SK-N-SH (cell line): Measurements from ENCODE around the gene ZSCAN9. TPM values are rescaled to one million over a fixed set of nuclear protein-coding genes. Genes with fewer than 3 reads are reported as not detected.

Experiments used
- CTCF ChIA-PET: fragments of 300-600, 350-600 bp; formaldehyde crosslinking; extraction: SDS; loops from one replicate; lab custom pipeline; 2021; lab: Yijun Ruan, JAX
- POLR2A ChIA-PET: fragments of 350-600 bp; sonication (Branson Sonifier 250); formaldehyde crosslinking; extraction: SDS; loops from one replicate; lab custom pipeline; 2020; ENCODE audit warnings: antibody characterized with exemption, inconsistent platforms; lab: Yijun Ruan, JAX
- DNase-seq: peaks from one replicate; pipeline ENCODE4 v3.0.0; 2012
- H2AFZ ChIP-seq: fragments of 200-600 bp; sonication (generic); 2 replicates; pipeline ENCODE4 v1.8.1; 2016; ENCODE audit warnings: antibody characterized with exemption, mild to moderate bottlenecking, low read depth
- H3F3A ChIP-seq: fragments of 200-600 bp; sonication (generic); replicated peaks from 2 replicates; pipeline ENCODE3; 2016; ENCODE audit warnings: antibody characterized with exemption, mild to moderate bottlenecking; ENCODE audit not compliant: insufficient read depth
- H3K27ac ChIP-seq, 2 experiments: fragments of 200-500 bp in 1 of 2; fragments of 200-600 bp in 1 of 2; sonication (Bioruptor generic) in 1 of 2; sonication (generic), shearing (Covaris generic) in 1 of 2; 2 replicates each; pipeline versions ENCODE4 v1.5.1 to v1.6.1; 2014 to 2016; ENCODE audit warnings: low read depth in 2 of 2, inconsistent platforms in 1 of 2, low read length in 1 of 2, mild to moderate bottlenecking in 1 of 2, mixed read lengths in 1 of 2
- H3K27me3 ChIP-seq: fragments of 200-600 bp; sonication (generic), shearing (Covaris generic); 2 replicates; pipeline ENCODE4 v1.6.1; 2016; ENCODE audit warnings: mixed run types; ENCODE audit not compliant: insufficient read depth
- H3K36me3 ChIP-seq, 2 experiments: fragments of 200-500 bp in 1 of 2; fragments of 200-600 bp in 1 of 2; sonication (Bioruptor generic) in 1 of 2; sonication (generic) in 1 of 2; replicated peaks in 1 of 2; 2 replicates each; pipeline versions ENCODE3 to v1.5.1; 2014 to 2016; ENCODE audit warnings: low read length in 1 of 2, mild to moderate bottlenecking in 1 of 2; ENCODE audit not compliant: insufficient read depth in 2 of 2, control insufficient read depth in 1 of 2
- H3K4me1 ChIP-seq, 2 experiments: fragments of 200-500 bp in 1 of 2; fragments of 200-600 bp in 1 of 2; sonication (Bioruptor generic) in 1 of 2; sonication (generic), shearing (Covaris generic) in 1 of 2; 2 replicates each; pipeline versions ENCODE4 v1.5.1 to v1.6.1; 2014 to 2016; ENCODE audit warnings: low read depth in 1 of 2, low read length in 1 of 2, mixed run types in 1 of 2; ENCODE audit not compliant: insufficient read depth in 2 of 2, control insufficient read depth in 1 of 2
- H3K4me2 ChIP-seq: fragments of 200-600 bp; sonication (generic), shearing (Covaris generic); 2 replicates; pipeline ENCODE4 v1.6.1; 2017; ENCODE audit warnings: mixed run types
- H3K4me3 ChIP-seq, 2 experiments: fragments of 200-500 bp in 1 of 2; fragments of 200-600 bp in 1 of 2; sonication (Bioruptor generic) in 1 of 2; sonication (generic), shearing (Covaris generic) in 1 of 2; 2 replicates each; pipeline versions ENCODE4 v1.5.1 to v1.8.1; 2014 to 2016; ENCODE audit warnings: low read depth in 2 of 2, inconsistent platforms in 1 of 2, low read length in 1 of 2, mild to moderate bottlenecking in 1 of 2, mixed read lengths in 1 of 2, moderate library complexity in 1 of 2
- H3K79me2 ChIP-seq: fragments of 200-600 bp; sonication (generic); 2 replicates; pipeline ENCODE4 v1.8.1; 2017; ENCODE audit warnings: mild to moderate bottlenecking; ENCODE audit not compliant: insufficient read depth
- H3K9ac ChIP-seq: fragments of 200-600 bp; sonication (generic); 2 replicates; pipeline ENCODE4 v1.6.1; 2017; ENCODE audit warnings: mixed run types
- H3K9me2 ChIP-seq: fragments of 200-600 bp; sonication (generic); 2 replicates; pipeline ENCODE4 v1.6.1; 2017; ENCODE audit warnings: mixed run types
- H3K9me3 ChIP-seq: fragments of 200-600 bp; sonication (generic); 2 replicates; pipeline ENCODE4 v1.6.1; 2017; ENCODE audit warnings: mixed run types, mild to moderate bottlenecking, moderate library complexity
- H4K20me1 ChIP-seq: fragments of 200-600 bp; sonication (generic); 2 replicates; pipeline ENCODE4 v1.6.1; 2017; ENCODE audit warnings: mild to moderate bottlenecking, mixed run types; ENCODE audit not compliant: insufficient read depth
- CHD2 ChIP-seq: fragments of 150-350 bp; IDR thresholded peaks from 2 replicates; pipeline ENCODE4 v1.6.1; 2018; ENCODE audit warnings: low read length; ENCODE audit not compliant: partially characterized antibody
- ELF1 ChIP-seq: IDR thresholded peaks from 2 replicates; pipeline ENCODE4 v1.4.0; 2012
- FOXJ3 ChIP-seq: sonication (generic); formaldehyde crosslinking; IDR thresholded peaks from 2 replicates; pipeline ENCODE4 v1.5.1; 2020; ENCODE audit warnings: mild to moderate bottlenecking, missing genetic modification reagents
- GABPA ChIP-seq: IDR thresholded peaks from 2 replicates; pipeline ENCODE4 v1.4.0; 2012; ENCODE audit warnings: low read depth, mild to moderate bottlenecking
- MXI1 ChIP-seq: IDR thresholded peaks from 2 replicates; pipeline ENCODE4 v1.6.1; 2012; ENCODE audit warnings: mild to moderate bottlenecking, low read depth, low read length, improper control_type of control experiment
- NFIC ChIP-seq: IDR thresholded peaks from 2 replicates; pipeline ENCODE4 v1.4.0; 2012; ENCODE audit warnings: borderline replicate concordance
- POLR2AphosphoS5 ChIP-seq: IDR thresholded peaks from 2 replicates; pipeline ENCODE4 v1.6.1; 2012; ENCODE audit warnings: low read depth, low read length
- RCOR1 ChIP-seq: fragments of 150-350 bp; IDR thresholded peaks from 2 replicates; pipeline ENCODE4 v1.6.1; 2017; ENCODE audit warnings: antibody characterized with exemption, low read length
- SIN3A ChIP-seq: IDR thresholded peaks from 2 replicates; pipeline ENCODE4 v1.6.1; 2012; ENCODE audit warnings: low read depth, mild to moderate bottlenecking, low read length, moderate library complexity, borderline replicate concordance
- SMC3 ChIP-seq: IDR thresholded peaks from 2 replicates; pipeline ENCODE4 v1.6.1; 2012; ENCODE audit warnings: low read depth, low read length, improper control_type of control experiment
- TAF1 ChIP-seq: IDR thresholded peaks from 2 replicates; pipeline ENCODE4 v1.6.1; 2012; ENCODE audit warnings: low read depth, mild to moderate bottlenecking, low read length, moderate library complexity, borderline replicate concordance
- WGBS: methylation state at CpG from one replicate; pipeline ENCODE4 v1.1.6; 2017; ENCODE audit warnings: low lambda C conversion rate; 5-methylcytosine and 5-hydroxymethylcytosine counted together
- polyA plus RNA-seq, 3 experiments: library from polyadenylated mRNA; depleted of rRNA; stranded (reverse); fragments of >200 nt; gene quantifications; 2 replicates each; pipeline ENCODE4 v1.2.3, GENCODE V29; 2012
- TF ChIP-seq, protein P1 (sequence below): IDR thresholded peaks from 2 replicates; pipeline ENCODE4; 2012
- TF ChIP-seq, protein P2 (sequence below): IDR thresholded peaks from 2 replicates; pipeline ENCODE4 v1.4.0; 2012; ENCODE audit warnings: low read depth
- TF ChIP-seq, protein P3 (sequence below): IDR thresholded peaks from 2 replicates; pipeline ENCODE4 v1.4.0; 2012; ENCODE audit warnings: low read depth, borderline replicate concordance
- TF ChIP-seq, protein P4 (sequence below): fragments of 150-350 bp; IDR thresholded peaks from 2 replicates; pipeline ENCODE4 v1.6.1; 2017; ENCODE audit warnings: antibody characterized with exemption, low read length, low read depth, borderline replicate concordance
- TF ChIP-seq, protein P5 (sequence below): IDR thresholded peaks from 2 replicates; pipeline ENCODE4 v1.6.1; 2012; ENCODE audit warnings: mild to moderate bottlenecking, low read depth, low read length, moderate library complexity

ZSCAN9 gene
- polyA plus RNA-seq, 1 of the 3 experiments (the other 2 are of a cell fraction) = 13.7 TPM

DNA sequence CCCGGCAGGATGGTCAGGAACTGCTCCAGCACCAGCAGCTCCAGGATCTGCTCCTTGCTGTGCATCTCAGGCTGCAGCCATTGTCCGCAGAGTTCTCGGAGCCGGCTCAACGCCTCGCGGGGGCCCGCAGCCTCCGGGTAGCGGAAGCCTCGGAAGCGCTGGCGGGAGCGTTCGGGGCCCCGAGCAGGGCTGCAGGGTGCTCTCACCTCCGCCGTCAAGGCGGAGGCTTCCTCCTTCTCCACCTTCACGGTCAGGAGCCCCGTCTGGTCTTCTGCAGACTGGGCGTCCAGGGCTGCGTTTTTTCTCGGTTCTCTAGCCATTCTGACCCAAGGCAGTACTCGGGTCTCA lies 26.6 kb downstream of the ZSCAN9 start (continued):
- TF ChIP-seq, protein P1, sequence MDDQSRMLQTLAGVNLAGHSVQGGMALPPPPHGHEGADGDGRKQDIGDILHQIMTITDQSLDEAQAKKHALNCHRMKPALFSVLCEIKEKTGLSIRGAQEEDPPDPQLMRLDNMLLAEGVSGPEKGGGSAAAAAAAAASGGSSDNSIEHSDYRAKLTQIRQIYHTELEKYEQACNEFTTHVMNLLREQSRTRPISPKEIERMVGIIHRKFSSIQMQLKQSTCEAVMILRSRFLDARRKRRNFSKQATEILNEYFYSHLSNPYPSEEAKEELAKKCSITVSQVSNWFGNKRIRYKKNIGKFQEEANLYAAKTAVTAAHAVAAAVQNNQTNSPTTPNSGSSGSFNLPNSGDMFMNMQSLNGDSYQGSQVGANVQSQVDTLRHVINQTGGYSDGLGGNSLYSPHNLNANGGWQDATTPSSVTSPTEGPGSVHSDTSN = no peak
- TF ChIP-seq, protein P2, sequence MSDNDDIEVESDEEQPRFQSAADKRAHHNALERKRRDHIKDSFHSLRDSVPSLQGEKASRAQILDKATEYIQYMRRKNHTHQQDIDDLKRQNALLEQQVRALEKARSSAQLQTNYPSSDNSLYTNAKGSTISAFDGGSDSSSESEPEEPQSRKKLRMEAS = no peak
- TF ChIP-seq, all 33 proteins: peak for 0

DNA sequence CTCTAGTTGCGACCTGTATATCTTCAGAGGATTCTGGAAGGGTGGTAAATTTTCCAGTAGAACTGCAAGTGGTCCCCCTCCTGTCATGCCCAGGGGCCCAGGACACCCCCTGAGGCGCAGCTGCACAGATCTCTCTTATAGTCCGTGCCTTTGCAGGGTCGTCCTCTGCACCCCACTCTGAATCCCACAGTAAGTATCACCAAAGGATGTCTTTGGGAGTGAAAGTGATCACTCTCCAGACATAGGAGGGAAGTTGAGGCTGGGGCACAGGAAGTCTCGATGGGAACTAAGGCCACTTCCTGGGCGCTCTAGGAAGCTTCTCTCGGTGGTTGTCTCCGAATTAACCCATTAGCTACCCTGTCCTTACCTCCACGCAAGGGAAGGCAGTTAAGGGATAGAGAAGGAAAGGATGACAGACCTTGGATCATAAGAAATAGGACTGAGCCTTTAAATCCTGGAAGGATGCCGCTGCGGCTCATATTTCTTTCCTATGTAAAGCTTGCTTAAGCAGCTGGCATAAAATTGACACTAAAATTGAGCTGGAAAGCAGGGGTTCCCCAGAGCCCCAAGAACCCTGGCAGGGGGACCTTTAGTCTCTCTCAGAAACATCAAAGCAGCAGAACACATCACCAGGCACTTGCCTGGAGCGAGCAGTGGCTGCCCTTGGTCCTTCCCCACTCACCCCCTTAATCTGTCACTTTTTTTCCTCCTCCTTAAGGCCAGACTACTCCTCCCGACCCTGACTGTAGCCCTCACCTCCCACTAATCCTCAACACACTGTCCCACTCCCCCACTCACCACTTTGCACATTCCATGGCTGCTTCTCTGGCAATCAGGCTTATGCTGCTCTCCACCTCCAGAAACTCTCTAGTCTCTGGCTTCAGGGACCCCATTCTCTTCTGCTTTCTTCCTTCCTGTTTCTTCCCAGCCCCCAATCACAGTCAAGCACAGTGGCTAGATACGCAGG lies 27.2 kb downstream of the ZSCAN9 start, which contains the start of gene ZKSCAN4:
Gene ZKSCAN4 (minus strand): TSS at position 261 of the 967 bp plus-strand sequence. CDS start 289 bp downstream, outside the sequence.
- POLR2A ChIA-PET = interaction anchor here (0.7 to 3.2 kb wide), 7 partner anchors 14 to 147 kb away, joined by 3 to 29 read pairs (median 7); partner anchors contain the start of genes ZKSCAN8, ZSCAN26 and ZSCAN9
- CTCF ChIA-PET = interaction anchor here (0.9 to 1.2 kb wide), 5 partner anchors 15 to 116 kb away, joined by 3 to 6 read pairs (median 4); partner anchors contain the start of gene ZSCAN26
- H3K27ac ChIP-seq = peak within 1 kb of the TSS; percentile 41 to 81; a peak in 3 of 4 replicates

More for the DNA sequence above, 27.2 kb downstream of the ZSCAN9 start, which contains the start of gene ZKSCAN4:
- Histone ChIP-seq H3K79me2 (peaks cover 19% of the 10 kb centered on the region), H3K4me3 (peak within 1 kb of the TSS; percentile 93 to 97), H3F3A (no peaks in the 10 kb centered on the region), H3K4me2 (peak within 1 kb of the TSS; percentile 79), H3K9ac (peak within 1 kb of the TSS; percentile 77), H3K27me3 (no peaks in the 10 kb centered on the region), H3K36me3 (peaks cover 7 to 20% of the 10 kb centered on the region in 2 experiments), H3K9me2 (no peaks in the 10 kb centered on the region), H3K9me3 (no peaks in the 10 kb centered on the region), H4K20me1 (no peaks in the 10 kb centered on the region), H3K4me1 (peaks cover 5 to 12% of the 10 kb centered on the region in 2 experiments; a peak in 3 of 4 replicates), H2AFZ (peak within 1 kb of the TSS; percentile 92)
- peak; percentile 90 for DNase-seq
- TF ChIP-seq, protein P3, sequence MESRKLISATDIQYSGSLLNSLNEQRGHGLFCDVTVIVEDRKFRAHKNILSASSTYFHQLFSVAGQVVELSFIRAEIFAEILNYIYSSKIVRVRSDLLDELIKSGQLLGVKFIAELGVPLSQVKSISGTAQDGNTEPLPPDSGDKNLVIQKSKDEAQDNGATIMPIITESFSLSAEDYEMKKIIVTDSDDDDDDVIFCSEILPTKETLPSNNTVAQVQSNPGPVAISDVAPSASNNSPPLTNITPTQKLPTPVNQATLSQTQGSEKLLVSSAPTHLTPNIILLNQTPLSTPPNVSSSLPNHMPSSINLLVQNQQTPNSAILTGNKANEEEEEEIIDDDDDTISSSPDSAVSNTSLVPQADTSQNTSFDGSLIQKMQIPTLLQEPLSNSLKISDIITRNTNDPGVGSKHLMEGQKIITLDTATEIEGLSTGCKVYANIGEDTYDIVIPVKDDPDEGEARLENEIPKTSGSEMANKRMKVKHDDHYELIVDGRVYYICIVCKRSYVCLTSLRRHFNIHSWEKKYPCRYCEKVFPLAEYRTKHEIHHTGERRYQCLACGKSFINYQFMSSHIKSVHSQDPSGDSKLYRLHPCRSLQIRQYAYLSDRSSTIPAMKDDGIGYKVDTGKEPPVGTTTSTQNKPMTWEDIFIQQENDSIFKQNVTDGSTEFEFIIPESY = peak; percentile 66; the same call in 1 of the 2 replicates
- TF ChIP-seq, protein P4, sequence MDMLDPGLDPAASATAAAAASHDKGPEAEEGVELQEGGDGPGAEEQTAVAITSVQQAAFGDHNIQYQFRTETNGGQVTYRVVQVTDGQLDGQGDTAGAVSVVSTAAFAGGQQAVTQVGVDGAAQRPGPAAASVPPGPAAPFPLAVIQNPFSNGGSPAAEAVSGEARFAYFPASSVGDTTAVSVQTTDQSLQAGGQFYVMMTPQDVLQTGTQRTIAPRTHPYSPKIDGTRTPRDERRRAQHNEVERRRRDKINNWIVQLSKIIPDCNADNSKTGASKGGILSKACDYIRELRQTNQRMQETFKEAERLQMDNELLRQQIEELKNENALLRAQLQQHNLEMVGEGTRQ = no peak
- no peak; the same call in 1 of the 2 replicates for TF ChIP-seq SMC3
- TF ChIP-seq TAF1 = peak; percentile 83
- peak; percentile 17; the same call in 1 of the 2 replicates for TF ChIP-seq RCOR1
- TF ChIP-seq MXI1 = peak; percentile 43; the same call in 1 of the 2 replicates
- TF ChIP-seq POLR2AphosphoS5 = peak; percentile 80
- TF ChIP-seq CHD2 = peak; percentile 88
- peak; percentile 98 for TF ChIP-seq GABPA
- peak; percentile 16; the same call in 1 of the 2 replicates for TF ChIP-seq SIN3A
- TF ChIP-seq, protein P1 = no peak
- TF ChIP-seq, protein P2 = peak; percentile 56; the same call in 1 of the 2 replicates
- no peak for TF ChIP-seq NFIC
- TF ChIP-seq, protein P5, sequence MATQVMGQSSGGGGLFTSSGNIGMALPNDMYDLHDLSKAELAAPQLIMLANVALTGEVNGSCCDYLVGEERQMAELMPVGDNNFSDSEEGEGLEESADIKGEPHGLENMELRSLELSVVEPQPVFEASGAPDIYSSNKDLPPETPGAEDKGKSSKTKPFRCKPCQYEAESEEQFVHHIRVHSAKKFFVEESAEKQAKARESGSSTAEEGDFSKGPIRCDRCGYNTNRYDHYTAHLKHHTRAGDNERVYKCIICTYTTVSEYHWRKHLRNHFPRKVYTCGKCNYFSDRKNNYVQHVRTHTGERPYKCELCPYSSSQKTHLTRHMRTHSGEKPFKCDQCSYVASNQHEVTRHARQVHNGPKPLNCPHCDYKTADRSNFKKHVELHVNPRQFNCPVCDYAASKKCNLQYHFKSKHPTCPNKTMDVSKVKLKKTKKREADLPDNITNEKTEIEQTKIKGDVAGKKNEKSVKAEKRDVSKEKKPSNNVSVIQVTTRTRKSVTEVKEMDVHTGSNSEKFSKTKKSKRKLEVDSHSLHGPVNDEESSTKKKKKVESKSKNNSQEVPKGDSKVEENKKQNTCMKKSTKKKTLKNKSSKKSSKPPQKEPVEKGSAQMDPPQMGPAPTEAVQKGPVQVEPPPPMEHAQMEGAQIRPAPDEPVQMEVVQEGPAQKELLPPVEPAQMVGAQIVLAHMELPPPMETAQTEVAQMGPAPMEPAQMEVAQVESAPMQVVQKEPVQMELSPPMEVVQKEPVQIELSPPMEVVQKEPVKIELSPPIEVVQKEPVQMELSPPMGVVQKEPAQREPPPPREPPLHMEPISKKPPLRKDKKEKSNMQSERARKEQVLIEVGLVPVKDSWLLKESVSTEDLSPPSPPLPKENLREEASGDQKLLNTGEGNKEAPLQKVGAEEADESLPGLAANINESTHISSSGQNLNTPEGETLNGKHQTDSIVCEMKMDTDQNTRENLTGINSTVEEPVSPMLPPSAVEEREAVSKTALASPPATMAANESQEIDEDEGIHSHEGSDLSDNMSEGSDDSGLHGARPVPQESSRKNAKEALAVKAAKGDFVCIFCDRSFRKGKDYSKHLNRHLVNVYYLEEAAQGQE = peak; percentile 26; the same call in 1 of the 2 replicates
- 0 out of 2 replicates have a peak, but pooled peaks have one; percentile 23 for TF ChIP-seq FOXJ3 (CRISPR knock-in tag)
- peak; percentile 89 for TF ChIP-seq ELF1
- WGBS = 15% methylated on average over 13 of the region's 14 CpGs
